Measurements from ENCODE around the gene CAV2. TPM values are rescaled to one million over a fixed set of nuclear protein-coding genes. Genes with fewer than 3 reads are reported as not detected.
A peak's percentile ranks its signal among the peaks of the same experiment; 100 is the strongest.

Gene CAV2
- polyA plus RNA-seq, 1 of the 3 experiments (the other 2 are of a cell fraction): 182 TPM

DNA sequence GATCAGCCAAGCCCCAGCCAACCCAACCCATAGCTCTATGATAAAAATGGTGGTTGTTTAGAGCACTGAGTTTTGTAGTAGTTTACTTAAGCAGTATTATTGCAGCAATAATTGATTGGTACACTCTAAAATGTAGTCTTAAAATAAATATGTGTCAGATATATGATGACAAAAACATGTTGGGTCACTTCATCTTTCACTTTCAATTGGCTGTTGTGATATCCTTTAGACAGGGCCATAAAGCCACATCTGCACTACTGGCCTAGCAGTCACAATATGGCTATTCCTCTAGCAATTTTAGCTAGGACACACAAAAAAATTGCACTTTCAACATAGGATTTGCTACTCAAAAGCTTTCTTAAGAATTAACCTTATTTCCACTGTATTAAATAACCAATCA lies 19.4 kb downstream of the CAV2 start:
- Histone ChIP-seq H3K9ac (no peak overlapping the region), H4K20me1 (ENCODE audit: insufficient read depth) (no peaks in the 10 kb centered on the region), H3K4me3 (ENCODE audit: low read depth in 2 of 2, low read length in 1 of 2) (no peak overlapping the region), H3K9me3 (no peaks in the 10 kb centered on the region; the same call in 1 of the 2 replicates), H2AFZ (ENCODE audit: low read depth) (no peak overlapping the region), H3K79me2 (ENCODE audit: insufficient read depth) (no peaks in the 10 kb centered on the region), H3K4me2 (no peak overlapping the region), H3K36me3 (replicated peaks in 1 of 2; ENCODE audit: control insufficient read depth in 1 of 2, insufficient read depth in 2 of 2, low read length in 1 of 2) (no peaks in the 10 kb centered on the region), H3K27ac (ENCODE audit: low read depth in 2 of 2, low read length in 1 of 2) (no peak overlapping the region), H3F3A (replicated peaks; ENCODE audit: insufficient read depth) (peaks cover 43% of the 10 kb centered on the region), H3K27me3 (ENCODE audit: insufficient read depth) (no peaks in the 10 kb centered on the region), H3K4me1 (ENCODE audit: control insufficient read depth in 1 of 2, insufficient read depth in 2 of 2, low read depth in 1 of 2, low read length in 1 of 2) (peaks cover 0 to 57% of the 10 kb centered on the region in 2 experiments; a peak in 3 of 4 replicates), H3K9me2 (no peaks in the 10 kb centered on the region)
- ChIA-PET POLR2A (no interaction called here), CTCF (interaction anchor here (0.9 to 1.2 kb wide), 3 partner anchors 70 to 346 kb away, joined by 3 to 4 read pairs (median 4); no protein-coding TSS in a partner anchor)
- no peak for DNase-seq
- no peak for TF ChIP-seq CHD2 (IDR thresholded peaks at IDR 0.05; ENCODE audit: low read length, partially characterized antibody)

DNA sequence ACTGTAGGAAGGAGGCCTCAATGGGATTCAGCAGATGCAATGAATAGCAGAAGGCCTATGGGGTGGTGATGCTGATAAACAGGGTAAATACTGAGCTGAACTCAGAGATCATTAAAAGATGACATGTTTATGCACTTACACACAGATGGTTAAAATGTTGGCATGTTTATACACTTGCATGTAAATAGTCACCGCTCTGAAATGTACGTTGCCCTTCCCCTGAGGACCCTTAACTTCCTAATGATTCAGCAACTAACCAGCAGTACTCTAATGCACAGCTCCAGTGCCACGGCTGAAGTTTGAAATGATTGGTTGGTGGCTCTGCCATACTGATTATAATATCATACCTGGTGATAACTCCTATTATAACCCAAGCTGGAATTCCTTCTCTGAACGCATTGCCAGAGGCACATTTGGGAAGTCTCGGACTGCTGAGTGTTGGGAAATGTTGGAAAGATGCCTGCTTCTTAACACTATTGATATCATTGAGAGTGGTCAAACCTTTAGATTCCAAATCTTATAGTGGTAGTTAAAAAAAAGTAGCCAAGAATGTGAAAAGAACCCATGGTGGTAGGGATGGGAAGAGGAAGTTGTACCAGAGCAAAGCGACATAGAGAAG lies 21.6 kb downstream of the CAV2 start:
- Histone ChIP-seq H3F3A (replicated peaks; ENCODE audit: insufficient read depth) (peaks cover 43% of the 10 kb centered on the region), H3K27ac (ENCODE audit: low read depth in 2 of 2, low read length in 1 of 2) (peak overlapping the region in 1 of 2 experiments; percentile 99; a peak in 3 of 4 replicates), H3K9ac (peak overlapping the region; percentile 51; the same call in 1 of the 2 replicates), H3K36me3 (replicated peaks in 1 of 2; ENCODE audit: control insufficient read depth in 1 of 2, insufficient read depth in 2 of 2, low read length in 1 of 2) (no peaks in the 10 kb centered on the region), H3K4me3 (ENCODE audit: low read depth in 2 of 2, low read length in 1 of 2) (no peak overlapping the region), H3K27me3 (ENCODE audit: insufficient read depth) (no peaks in the 10 kb centered on the region), H3K4me1 (ENCODE audit: control insufficient read depth in 1 of 2, insufficient read depth in 2 of 2, low read depth in 1 of 2, low read length in 1 of 2) (peaks cover 0 to 46% of the 10 kb centered on the region in 2 experiments), H3K79me2 (ENCODE audit: insufficient read depth) (peaks cover 14% of the 10 kb centered on the region), H3K9me3 (no peaks in the 10 kb centered on the region; the same call in 1 of the 2 replicates), H2AFZ (ENCODE audit: low read depth) (peak overlapping the region; percentile 26; the same call in 1 of the 2 replicates), H3K4me2 (peak overlapping the region; percentile 54; the same call in 1 of the 2 replicates), H4K20me1 (ENCODE audit: insufficient read depth) (no peaks in the 10 kb centered on the region), H3K9me2 (no peaks in the 10 kb centered on the region)
- WGBS (ENCODE audit: low lambda C conversion rate): 40% methylated on average over 6 of the region's 6 CpGs
- CTCF ChIA-PET: interaction anchor here (1.0 to 2.0 kb wide), 3 partner anchors 68 to 348 kb away, joined by 3 to 7 read pairs (median 3); no protein-coding TSS in a partner anchor
- TF ChIP-seq FOXM1 (IDR thresholded peaks at IDR 0.05; ENCODE audit: low read depth) (no peak), RXRA (IDR thresholded peaks at IDR 0.05; ENCODE audit: borderline replicate concordance, low read depth) (no peak), FOSL2 (IDR thresholded peaks at IDR 0.05; ENCODE audit: borderline replicate concordance, low read depth) (no peak), MXI1 (IDR thresholded peaks at IDR 0.05; ENCODE audit: low read depth, low read length) (no peak), CHD2 (IDR thresholded peaks at IDR 0.05; ENCODE audit: low read length, partially characterized antibody) (no peak), EZH2phosphoT487 (IDR thresholded peaks at IDR 0.05; ENCODE audit: borderline replicate concordance, low read depth) (no peak), GATA2 (CRISPR knock-in tag; IDR thresholded peaks at IDR 0.05) (no peak), SMC3 (IDR thresholded peaks at IDR 0.05; ENCODE audit: low read depth, low read length) (no peak), RCOR1 (IDR thresholded peaks at IDR 0.05; ENCODE audit: low read length) (no peak), POLR2AphosphoS5 (IDR thresholded peaks at IDR 0.05; ENCODE audit: low read depth, low read length) (no peak), TEAD4 (IDR thresholded peaks at IDR 0.05; ENCODE audit: borderline replicate concordance, insufficient read depth) (no peak), NFIC (IDR thresholded peaks at IDR 0.05; ENCODE audit: borderline replicate concordance) (no peak), RFX5 (IDR thresholded peaks at IDR 0.05; ENCODE audit: low read length) (no peak), TCF12 (IDR thresholded peaks at IDR 0.05) (no peak), YY1 (IDR thresholded peaks at IDR 0.05; ENCODE audit: low read depth) (no peak), EP300 (IDR thresholded peaks at IDR 0.05; ENCODE audit: borderline replicate concordance in 1 of 2, low read depth in 1 of 2, low read length in 1 of 2) (no peak)
- TF ChIP-seq, protein P1, sequence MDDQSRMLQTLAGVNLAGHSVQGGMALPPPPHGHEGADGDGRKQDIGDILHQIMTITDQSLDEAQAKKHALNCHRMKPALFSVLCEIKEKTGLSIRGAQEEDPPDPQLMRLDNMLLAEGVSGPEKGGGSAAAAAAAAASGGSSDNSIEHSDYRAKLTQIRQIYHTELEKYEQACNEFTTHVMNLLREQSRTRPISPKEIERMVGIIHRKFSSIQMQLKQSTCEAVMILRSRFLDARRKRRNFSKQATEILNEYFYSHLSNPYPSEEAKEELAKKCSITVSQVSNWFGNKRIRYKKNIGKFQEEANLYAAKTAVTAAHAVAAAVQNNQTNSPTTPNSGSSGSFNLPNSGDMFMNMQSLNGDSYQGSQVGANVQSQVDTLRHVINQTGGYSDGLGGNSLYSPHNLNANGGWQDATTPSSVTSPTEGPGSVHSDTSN (IDR thresholded peaks at IDR 0.05): no peak
- TF ChIP-seq, protein P2, sequence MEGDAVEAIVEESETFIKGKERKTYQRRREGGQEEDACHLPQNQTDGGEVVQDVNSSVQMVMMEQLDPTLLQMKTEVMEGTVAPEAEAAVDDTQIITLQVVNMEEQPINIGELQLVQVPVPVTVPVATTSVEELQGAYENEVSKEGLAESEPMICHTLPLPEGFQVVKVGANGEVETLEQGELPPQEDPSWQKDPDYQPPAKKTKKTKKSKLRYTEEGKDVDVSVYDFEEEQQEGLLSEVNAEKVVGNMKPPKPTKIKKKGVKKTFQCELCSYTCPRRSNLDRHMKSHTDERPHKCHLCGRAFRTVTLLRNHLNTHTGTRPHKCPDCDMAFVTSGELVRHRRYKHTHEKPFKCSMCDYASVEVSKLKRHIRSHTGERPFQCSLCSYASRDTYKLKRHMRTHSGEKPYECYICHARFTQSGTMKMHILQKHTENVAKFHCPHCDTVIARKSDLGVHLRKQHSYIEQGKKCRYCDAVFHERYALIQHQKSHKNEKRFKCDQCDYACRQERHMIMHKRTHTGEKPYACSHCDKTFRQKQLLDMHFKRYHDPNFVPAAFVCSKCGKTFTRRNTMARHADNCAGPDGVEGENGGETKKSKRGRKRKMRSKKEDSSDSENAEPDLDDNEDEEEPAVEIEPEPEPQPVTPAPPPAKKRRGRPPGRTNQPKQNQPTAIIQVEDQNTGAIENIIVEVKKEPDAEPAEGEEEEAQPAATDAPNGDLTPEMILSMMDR (IDR thresholded peaks at IDR 0.05): no peak
- TF ChIP-seq, protein P3, sequence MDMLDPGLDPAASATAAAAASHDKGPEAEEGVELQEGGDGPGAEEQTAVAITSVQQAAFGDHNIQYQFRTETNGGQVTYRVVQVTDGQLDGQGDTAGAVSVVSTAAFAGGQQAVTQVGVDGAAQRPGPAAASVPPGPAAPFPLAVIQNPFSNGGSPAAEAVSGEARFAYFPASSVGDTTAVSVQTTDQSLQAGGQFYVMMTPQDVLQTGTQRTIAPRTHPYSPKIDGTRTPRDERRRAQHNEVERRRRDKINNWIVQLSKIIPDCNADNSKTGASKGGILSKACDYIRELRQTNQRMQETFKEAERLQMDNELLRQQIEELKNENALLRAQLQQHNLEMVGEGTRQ (IDR thresholded peaks at IDR 0.05; ENCODE audit: borderline replicate concordance, low read depth, low read length): no peak
- TF ChIP-seq, protein P4, sequence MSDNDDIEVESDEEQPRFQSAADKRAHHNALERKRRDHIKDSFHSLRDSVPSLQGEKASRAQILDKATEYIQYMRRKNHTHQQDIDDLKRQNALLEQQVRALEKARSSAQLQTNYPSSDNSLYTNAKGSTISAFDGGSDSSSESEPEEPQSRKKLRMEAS (IDR thresholded peaks at IDR 0.05; ENCODE audit: low read depth): no peak
- POLR2A ChIA-PET: no interaction called here
- no peak for DNase-seq

Measured in SK-N-SH (cell line).